Lower leg skin (tissue), 3 donors: ENCODE data around the gene MTERF1.

Source experiments
- CTCF ChIP-seq, 3 donors: fragments of 450-650 bp; IDR thresholded peaks; one replicate each; pipeline ENCODE4 v1.5.1; 2016; ENCODE audit warnings: antibody characterized with exemption in 3 of 3, mild to moderate bottlenecking in 3 of 3, moderate library complexity in 2 of 3
- POLR2A ChIP-seq, 2 donors: fragments of 450-650 bp; IDR thresholded peaks; one replicate each; pipeline ENCODE4 v1.6.1; 2016 to 2017; ENCODE audit warnings: antibody characterized with exemption in 2 of 2, mild to moderate bottlenecking in 1 of 2, moderate library complexity in 1 of 2

DNA sequence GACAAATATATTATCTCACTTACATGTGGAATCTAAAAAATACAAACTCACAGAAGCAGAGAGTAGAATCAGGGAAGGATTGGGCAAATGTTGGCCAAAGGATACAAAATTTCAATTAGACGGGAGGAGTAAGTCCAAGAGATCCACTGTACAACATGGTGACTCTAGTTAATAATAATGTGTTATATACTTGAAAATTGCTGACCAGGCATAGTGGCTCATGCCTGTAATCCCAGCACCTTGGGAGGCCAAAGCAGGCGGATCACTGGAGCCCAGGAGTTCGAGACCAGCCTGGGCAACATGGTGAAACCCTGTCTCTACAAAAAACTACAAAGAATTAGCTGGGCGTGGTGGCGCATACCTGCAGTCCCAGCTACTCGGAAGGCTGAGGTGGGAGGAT lies 16.4 kb downstream of the MTERF1 start:
- TF ChIP-seq POLR2A (IDR thresholded peaks at IDR 0.05) (no peak), CTCF (IDR thresholded peaks at IDR 0.05) (no peak)
